ENCODE results near the gene OR2H2. TPM values are rescaled to one million over a fixed set of nuclear protein-coding genes. Genes with fewer than 3 reads are reported as not detected.

The OR2H2 gene
- total and polyA plus RNA-seq, 2 experiments from 2014 or later = 0.86 TPM; not detected in 1

GRCh38 chr6:29632789-29633533 is 48.0 kb downstream of the OR2H2 start, which contains the start of gene GABBR1:
Gene GABBR1 (minus strand): TSS chr6:29633183. CDS start chr6:29632385, 798 bp downstream.
- no peaks in the 10 kb centered on the region for H3K9me3 Mint-ChIP-seq
- peaks cover 9% of the 10 kb centered on the region; the same call in 1 of the 2 replicates for H4K20me1 ChIP-seq (replicated peaks; ENCODE audit: insufficient read depth)
- ATAC-seq (peak; percentile 49), DNase-seq (ENCODE audit: low spot score) (peak; percentile 95)
- H3K36me3 Mint-ChIP-seq (ENCODE audit: low read depth) = peaks cover 3% of the 10 kb centered on the region; the same call in 2 of the 3 replicates
- H3K27ac Mint-ChIP-seq = peak within 1 kb of the TSS; percentile 92
- peak; percentile 77 for TF ChIP-seq POLR2AphosphoS5 (IDR thresholded peaks at IDR 0.05; ENCODE audit: low read depth)
- no peak for TF ChIP-seq REST (IDR thresholded peaks at IDR 0.05; ENCODE audit: unreplicated experiment)
- TF ChIP-seq ETS1 (IDR thresholded peaks at IDR 0.05) = no peak
- TF ChIP-seq EZH2phosphoT487 (IDR thresholded peaks at IDR 0.05; ENCODE audit: unreplicated experiment) = no peak
- peak within 1 kb of the TSS; percentile 56 for H2AFZ ChIP-seq
- peaks cover 57% of the 10 kb centered on the region for H3K4me1 Mint-ChIP-seq
- peaks cover 39% of the 10 kb centered on the region for H3K79me2 ChIP-seq (replicated peaks; ENCODE audit: insufficient read depth)
- H3F3A ChIP-seq (replicated peaks; ENCODE audit: low read depth) = peaks cover 19% of the 10 kb centered on the region
- no peaks in the 10 kb centered on the region for H3K36me3 ChIP-seq (ENCODE audit: insufficient read depth)
- H3K4me1 ChIP-seq (ENCODE audit: insufficient read depth) = peaks cover 41% of the 10 kb centered on the region
- no peaks in the 10 kb centered on the region for H3K27me3 ChIP-seq (ENCODE audit: insufficient read depth)
- peak within 1 kb of the TSS; percentile 91 for H3K4me2 ChIP-seq
- H3K4me3 Mint-ChIP-seq = peak within 1 kb of the TSS; percentile 86
- peaks cover 14% of the 10 kb centered on the region for H3K27me3 Mint-ChIP-seq (ENCODE audit: insufficient read depth, low read depth, poor library complexity)
- H3K4me3 ChIP-seq = peak within 1 kb of the TSS; percentile 93
- peak within 1 kb of the TSS; percentile 96 for H3K27ac ChIP-seq (ENCODE audit: low read depth)
- no peaks in the 10 kb centered on the region for H3K9me2 ChIP-seq (ENCODE audit: insufficient read depth)

- peak; percentile 1; the same call in 2 of the 3 replicates for ATAC-seq
- H3K4me1 Mint-ChIP-seq = peaks cover 57% of the 10 kb centered on the region
- Histone ChIP-seq H3K4me3 (peak overlapping the region; percentile 93), H3K36me3 (ENCODE audit: insufficient read depth) (no peaks in the 10 kb centered on the region), H3K9me2 (ENCODE audit: insufficient read depth) (no peaks in the 10 kb centered on the region), H3K4me1 (ENCODE audit: insufficient read depth) (peaks cover 41% of the 10 kb centered on the region), H3K79me2 (replicated peaks; ENCODE audit: insufficient read depth) (peaks cover 36% of the 10 kb centered on the region), H3K4me2 (peak overlapping the region; percentile 91), H3F3A (replicated peaks; ENCODE audit: low read depth) (peaks cover 19% of the 10 kb centered on the region), H3K27me3 (ENCODE audit: insufficient read depth) (no peaks in the 10 kb centered on the region), H3K27ac (ENCODE audit: low read depth) (peak overlapping the region; percentile 96), H2AFZ (peak overlapping the region; percentile 56), H4K20me1 (replicated peaks; ENCODE audit: insufficient read depth) (peaks cover 9% of the 10 kb centered on the region; the same call in 1 of the 2 replicates)
- peaks cover 11% of the 10 kb centered on the region for H3K27me3 Mint-ChIP-seq (ENCODE audit: insufficient read depth, low read depth, poor library complexity)
- H3K4me3 Mint-ChIP-seq = peak overlapping the region; percentile 86
- no peak for DNase-seq (ENCODE audit: low spot score)
- H3K9me3 Mint-ChIP-seq = no peaks in the 10 kb centered on the region
- H3K36me3 Mint-ChIP-seq (ENCODE audit: low read depth) = peaks cover 3% of the 10 kb centered on the region; the same call in 2 of the 3 replicates
- H3K27ac Mint-ChIP-seq = peak overlapping the region; percentile 92
- TF ChIP-seq REST (IDR thresholded peaks at IDR 0.05; ENCODE audit: unreplicated experiment) = no peak
Measured at GRCh38 chr6:29633534-29633905, 48.6 kb downstream of the OR2H2 start.

Data from GM23338 (cell line).